SK-N-SH (cell line): ENCODE data around the gene PLXNA4. TPM values are rescaled to one million over a fixed set of nuclear protein-coding genes. Genes with fewer than 3 reads are reported as not detected.

ENCODE experiments used
- CTCF ChIA-PET: fragments of 300-600, 350-600 bp; formaldehyde crosslinking; extraction: SDS; loops from one replicate; lab custom pipeline; 2021; lab: Yijun Ruan, JAX
- POLR2A ChIA-PET: fragments of 350-600 bp; sonication (Branson Sonifier 250); formaldehyde crosslinking; extraction: SDS; loops from one replicate; lab custom pipeline; 2020; ENCODE audit warnings: antibody characterized with exemption, inconsistent platforms; lab: Yijun Ruan, JAX
- DNase-seq: peaks from one replicate; pipeline ENCODE4 v3.0.0; 2012
- H2AFZ ChIP-seq: fragments of 200-600 bp; sonication (generic); 2 replicates; pipeline ENCODE4 v1.8.1; 2016; ENCODE audit warnings: antibody characterized with exemption, mild to moderate bottlenecking, low read depth
- H3F3A ChIP-seq: fragments of 200-600 bp; sonication (generic); replicated peaks from 2 replicates; pipeline ENCODE3; 2016; ENCODE audit warnings: antibody characterized with exemption, mild to moderate bottlenecking; ENCODE audit not compliant: insufficient read depth
- H3K27ac ChIP-seq, 2 experiments: fragments of 200-500 bp in 1 of 2; fragments of 200-600 bp in 1 of 2; sonication (Bioruptor generic) in 1 of 2; sonication (generic), shearing (Covaris generic) in 1 of 2; 2 replicates each; pipeline versions ENCODE4 v1.5.1 to v1.6.1; 2014 to 2016; ENCODE audit warnings: low read depth in 2 of 2, inconsistent platforms in 1 of 2, low read length in 1 of 2, mild to moderate bottlenecking in 1 of 2, mixed read lengths in 1 of 2
- H3K27me3 ChIP-seq: fragments of 200-600 bp; sonication (generic), shearing (Covaris generic); 2 replicates; pipeline ENCODE4 v1.6.1; 2016; ENCODE audit warnings: mixed run types; ENCODE audit not compliant: insufficient read depth
- H3K36me3 ChIP-seq, 2 experiments: fragments of 200-500 bp in 1 of 2; fragments of 200-600 bp in 1 of 2; sonication (Bioruptor generic) in 1 of 2; sonication (generic) in 1 of 2; replicated peaks in 1 of 2; 2 replicates each; pipeline versions ENCODE3 to v1.5.1; 2014 to 2016; ENCODE audit warnings: low read length in 1 of 2, mild to moderate bottlenecking in 1 of 2; ENCODE audit not compliant: insufficient read depth in 2 of 2, control insufficient read depth in 1 of 2
- H3K4me1 ChIP-seq, 2 experiments: fragments of 200-500 bp in 1 of 2; fragments of 200-600 bp in 1 of 2; sonication (Bioruptor generic) in 1 of 2; sonication (generic), shearing (Covaris generic) in 1 of 2; 2 replicates each; pipeline versions ENCODE4 v1.5.1 to v1.6.1; 2014 to 2016; ENCODE audit warnings: low read depth in 1 of 2, low read length in 1 of 2, mixed run types in 1 of 2; ENCODE audit not compliant: insufficient read depth in 2 of 2, control insufficient read depth in 1 of 2
- H3K4me2 ChIP-seq: fragments of 200-600 bp; sonication (generic), shearing (Covaris generic); 2 replicates; pipeline ENCODE4 v1.6.1; 2017; ENCODE audit warnings: mixed run types
- H3K4me3 ChIP-seq, 2 experiments: fragments of 200-500 bp in 1 of 2; fragments of 200-600 bp in 1 of 2; sonication (Bioruptor generic) in 1 of 2; sonication (generic), shearing (Covaris generic) in 1 of 2; 2 replicates each; pipeline versions ENCODE4 v1.5.1 to v1.8.1; 2014 to 2016; ENCODE audit warnings: low read depth in 2 of 2, inconsistent platforms in 1 of 2, low read length in 1 of 2, mild to moderate bottlenecking in 1 of 2, mixed read lengths in 1 of 2, moderate library complexity in 1 of 2
- H3K79me2 ChIP-seq: fragments of 200-600 bp; sonication (generic); 2 replicates; pipeline ENCODE4 v1.8.1; 2017; ENCODE audit warnings: mild to moderate bottlenecking; ENCODE audit not compliant: insufficient read depth
- H3K9ac ChIP-seq: fragments of 200-600 bp; sonication (generic); 2 replicates; pipeline ENCODE4 v1.6.1; 2017; ENCODE audit warnings: mixed run types
- H3K9me2 ChIP-seq: fragments of 200-600 bp; sonication (generic); 2 replicates; pipeline ENCODE4 v1.6.1; 2017; ENCODE audit warnings: mixed run types
- H3K9me3 ChIP-seq: fragments of 200-600 bp; sonication (generic); 2 replicates; pipeline ENCODE4 v1.6.1; 2017; ENCODE audit warnings: mixed run types, mild to moderate bottlenecking, moderate library complexity
- H4K20me1 ChIP-seq: fragments of 200-600 bp; sonication (generic); 2 replicates; pipeline ENCODE4 v1.6.1; 2017; ENCODE audit warnings: mild to moderate bottlenecking, mixed run types; ENCODE audit not compliant: insufficient read depth
- EZH2phosphoT487 ChIP-seq: fragments of 200-600 bp; sonication (generic); IDR thresholded peaks from 2 replicates; pipeline ENCODE4 v1.6.1; 2017; ENCODE audit warnings: low read depth, mixed run types, mild to moderate bottlenecking, antibody characterized with exemption, moderate library complexity, borderline replicate concordance
- FOSL2 ChIP-seq: IDR thresholded peaks from 2 replicates; pipeline ENCODE4 v1.4.0; 2012; ENCODE audit warnings: low read depth, mild to moderate bottlenecking, moderate library complexity, borderline replicate concordance
- MAX ChIP-seq: IDR thresholded peaks from 2 replicates; pipeline ENCODE4 v1.4.0; 2012; ENCODE audit warnings: low read depth
- MEF2A ChIP-seq: IDR thresholded peaks from 2 replicates; pipeline ENCODE4 v1.4.0; 2012; ENCODE audit warnings: low read depth, borderline replicate concordance
- NFIC ChIP-seq: IDR thresholded peaks from 2 replicates; pipeline ENCODE4 v1.4.0; 2012; ENCODE audit warnings: borderline replicate concordance
- RCOR1 ChIP-seq: fragments of 150-350 bp; IDR thresholded peaks from 2 replicates; pipeline ENCODE4 v1.6.1; 2017; ENCODE audit warnings: antibody characterized with exemption, low read length
- RFX5 ChIP-seq: IDR thresholded peaks from 2 replicates; pipeline ENCODE4 v1.6.1; 2012; ENCODE audit warnings: mild to moderate bottlenecking, improper control_type of control experiment, low read length
- SMC3 ChIP-seq: IDR thresholded peaks from 2 replicates; pipeline ENCODE4 v1.6.1; 2012; ENCODE audit warnings: low read depth, low read length, improper control_type of control experiment
- TAF1 ChIP-seq: IDR thresholded peaks from 2 replicates; pipeline ENCODE4 v1.6.1; 2012; ENCODE audit warnings: low read depth, mild to moderate bottlenecking, low read length, moderate library complexity, borderline replicate concordance
- TEAD4 ChIP-seq: IDR thresholded peaks from 2 replicates; pipeline ENCODE4 v1.4.0; 2012; ENCODE audit warnings: mild to moderate bottlenecking, borderline replicate concordance; ENCODE audit not compliant: insufficient read depth
- WGBS: methylation state at CpG from one replicate; pipeline ENCODE4 v1.1.6; 2017; ENCODE audit warnings: low lambda C conversion rate; 5-methylcytosine and 5-hydroxymethylcytosine counted together
- polyA plus RNA-seq, 3 experiments: library from polyadenylated mRNA; depleted of rRNA; stranded (reverse); fragments of >200 nt; gene quantifications; 2 replicates each; pipeline ENCODE4 v1.2.3, GENCODE V29; 2012
- TF ChIP-seq, protein P1 (sequence below): IDR thresholded peaks from 2 replicates; pipeline ENCODE4 v1.4.0; 2012; ENCODE audit warnings: low read depth, borderline replicate concordance
- TF ChIP-seq, protein P2 (sequence below): fragments of 150-350 bp; IDR thresholded peaks from 2 replicates; pipeline ENCODE4 v1.6.1; 2017; ENCODE audit warnings: antibody characterized with exemption, low read length, low read depth, borderline replicate concordance
- TF ChIP-seq, protein P3 (sequence below): IDR thresholded peaks from 2 replicates; pipeline ENCODE4 v1.4.0; 2012; ENCODE audit warnings: low read depth, borderline replicate concordance

PLXNA4 gene
- polyA plus RNA-seq, 1 of the 3 experiments (the other 2 are of a cell fraction): 2.4 TPM

DNA sequence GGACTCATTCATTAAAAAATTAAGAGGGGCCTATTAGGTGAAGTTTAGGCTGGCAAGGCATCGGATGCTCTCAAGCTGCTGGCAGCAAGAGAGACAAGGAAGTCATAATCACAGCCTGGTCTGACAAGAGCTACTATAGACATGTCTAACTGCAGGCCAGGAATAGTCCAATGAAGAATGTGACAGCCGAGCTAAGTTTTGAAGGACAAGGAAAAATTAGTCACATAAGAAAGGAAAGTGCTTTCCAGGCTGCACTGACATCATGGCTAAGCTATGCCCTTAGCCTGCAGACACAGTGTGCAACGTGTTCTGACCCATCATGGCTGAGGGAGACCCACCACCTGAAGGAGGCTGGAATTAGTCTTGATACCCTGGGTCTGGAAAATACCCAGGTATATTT is 281.1 kb downstream of the PLXNA4 start:
- no peaks in the 10 kb centered on the region for H3K27me3 ChIP-seq
- DNase-seq: no peak
- H2AFZ ChIP-seq: no peak overlapping the region
- H3K4me1 ChIP-seq: peaks cover 14 to 16% of the 10 kb centered on the region in 2 experiments; a peak in 2 of 4 replicates
- no peaks in the 10 kb centered on the region for H3K79me2 ChIP-seq
- peaks cover 20% of the 10 kb centered on the region for H3F3A ChIP-seq
- no peak overlapping the region for H3K4me2 ChIP-seq
- no peaks in the 10 kb centered on the region for H3K36me3 ChIP-seq
- TF ChIP-seq, protein P1, sequence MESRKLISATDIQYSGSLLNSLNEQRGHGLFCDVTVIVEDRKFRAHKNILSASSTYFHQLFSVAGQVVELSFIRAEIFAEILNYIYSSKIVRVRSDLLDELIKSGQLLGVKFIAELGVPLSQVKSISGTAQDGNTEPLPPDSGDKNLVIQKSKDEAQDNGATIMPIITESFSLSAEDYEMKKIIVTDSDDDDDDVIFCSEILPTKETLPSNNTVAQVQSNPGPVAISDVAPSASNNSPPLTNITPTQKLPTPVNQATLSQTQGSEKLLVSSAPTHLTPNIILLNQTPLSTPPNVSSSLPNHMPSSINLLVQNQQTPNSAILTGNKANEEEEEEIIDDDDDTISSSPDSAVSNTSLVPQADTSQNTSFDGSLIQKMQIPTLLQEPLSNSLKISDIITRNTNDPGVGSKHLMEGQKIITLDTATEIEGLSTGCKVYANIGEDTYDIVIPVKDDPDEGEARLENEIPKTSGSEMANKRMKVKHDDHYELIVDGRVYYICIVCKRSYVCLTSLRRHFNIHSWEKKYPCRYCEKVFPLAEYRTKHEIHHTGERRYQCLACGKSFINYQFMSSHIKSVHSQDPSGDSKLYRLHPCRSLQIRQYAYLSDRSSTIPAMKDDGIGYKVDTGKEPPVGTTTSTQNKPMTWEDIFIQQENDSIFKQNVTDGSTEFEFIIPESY: no peak
- TF ChIP-seq RFX5: no peak
- ChIA-PET CTCF (interaction anchor here (1.1 to 3.0 kb wide), 3 partner anchors 23 to 262 kb away, joined by 3 to 16 read pairs (median 3); no protein-coding TSS in a partner anchor), POLR2A (no interaction called here)
- H4K20me1 ChIP-seq: no peaks in the 10 kb centered on the region
- H3K9ac ChIP-seq: no peak overlapping the region
- H3K9me3 ChIP-seq: no peaks in the 10 kb centered on the region
- no peaks in the 10 kb centered on the region for H3K9me2 ChIP-seq
- H3K27ac ChIP-seq: no peak overlapping the region
- WGBS: 51% methylated on average over 3 of the region's 3 CpGs
- H3K4me3 ChIP-seq: no peak overlapping the region

GRCh38 chr7:132292803-132293202 is 283.5 kb downstream of the PLXNA4 start:
- Histone ChIP-seq H2AFZ (peak overlapping the region; percentile 10; the same call in 1 of the 2 replicates), H3K4me1 (peaks cover 14 to 16% of the 10 kb centered on the region in 2 experiments; a peak in 2 of 4 replicates), H3K79me2 (no peaks in the 10 kb centered on the region), H3K36me3 (no peaks in the 10 kb centered on the region), H3K4me3 (no peak overlapping the region), H3K9me2 (no peaks in the 10 kb centered on the region), H3K9ac (no peak overlapping the region), H3K9me3 (no peaks in the 10 kb centered on the region), H3K27ac (peak overlapping the region in 1 of 2 experiments; percentile 5; a peak in 2 of 4 replicates), H4K20me1 (no peaks in the 10 kb centered on the region), H3K27me3 (no peaks in the 10 kb centered on the region), H3K4me2 (peak overlapping the region; percentile 20; the same call in 1 of the 2 replicates), H3F3A (peaks cover 14% of the 10 kb centered on the region)
- POLR2A ChIA-PET: no interaction called here
- 37% methylated on average over 4 of the region's 4 CpGs for WGBS
- DNase-seq: no peak
- peak; percentile 28; the same call in 1 of the 2 replicates for TF ChIP-seq FOSL2
- TF ChIP-seq RCOR1: no peak
- TF ChIP-seq NFIC: peak; percentile 89
- CTCF ChIA-PET: interaction anchor here (1.0 to 1.9 kb wide), 4 partner anchors 11 to 348 kb away, joined by 3 to 7 read pairs (median 4); no protein-coding TSS in a partner anchor

DNA sequence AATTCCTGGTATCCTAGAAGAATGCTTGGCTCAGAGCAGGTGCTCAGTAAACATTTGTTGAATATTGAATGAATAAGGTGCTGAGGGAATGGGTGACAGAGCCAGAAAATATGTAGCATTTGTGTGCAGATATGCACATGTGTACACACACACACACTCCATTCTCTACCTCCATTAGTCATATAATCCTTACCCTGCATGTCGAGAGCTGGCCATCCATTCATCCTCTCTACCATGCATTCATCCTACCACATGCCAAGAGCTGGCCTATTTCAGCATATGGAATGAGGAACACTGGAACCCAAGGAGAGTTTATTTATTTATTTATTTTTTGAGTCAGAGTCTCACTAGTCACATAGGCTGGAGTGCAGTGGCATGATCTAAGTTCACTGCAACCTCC is 284.8 kb downstream of the PLXNA4 start:
- H3K9ac ChIP-seq: no peak overlapping the region
- H3K9me2 ChIP-seq: no peaks in the 10 kb centered on the region
- H3F3A ChIP-seq: peaks cover 14% of the 10 kb centered on the region
- POLR2A ChIA-PET: no interaction called here
- CTCF ChIA-PET: interaction anchor here (0.9 to 1.3 kb wide), 2 partner anchors 19 to 29 kb away, joined by 3 to 4 read pairs; no protein-coding TSS in a partner anchor
- no peaks in the 10 kb centered on the region for H3K36me3 ChIP-seq
- H3K4me2 ChIP-seq: no peak overlapping the region
- H3K4me1 ChIP-seq: peaks cover 14 to 16% of the 10 kb centered on the region in 2 experiments; a peak in 2 of 4 replicates
- no peaks in the 10 kb centered on the region for H3K79me2 ChIP-seq
- 75% methylated on average over 1 of the region's 1 CpG for WGBS
- no peak overlapping the region for H2AFZ ChIP-seq
- no peak for DNase-seq
- H3K27ac ChIP-seq: no peak overlapping the region
- no peaks in the 10 kb centered on the region for H3K27me3 ChIP-seq
- no peaks in the 10 kb centered on the region for H4K20me1 ChIP-seq
- no peak overlapping the region for H3K4me3 ChIP-seq
- TF ChIP-seq, protein P2, sequence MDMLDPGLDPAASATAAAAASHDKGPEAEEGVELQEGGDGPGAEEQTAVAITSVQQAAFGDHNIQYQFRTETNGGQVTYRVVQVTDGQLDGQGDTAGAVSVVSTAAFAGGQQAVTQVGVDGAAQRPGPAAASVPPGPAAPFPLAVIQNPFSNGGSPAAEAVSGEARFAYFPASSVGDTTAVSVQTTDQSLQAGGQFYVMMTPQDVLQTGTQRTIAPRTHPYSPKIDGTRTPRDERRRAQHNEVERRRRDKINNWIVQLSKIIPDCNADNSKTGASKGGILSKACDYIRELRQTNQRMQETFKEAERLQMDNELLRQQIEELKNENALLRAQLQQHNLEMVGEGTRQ: no peak
- TF ChIP-seq MAX (no peak), TAF1 (no peak), TEAD4 (no peak), FOSL2 (no peak), MEF2A (no peak), SMC3 (no peak), EZH2phosphoT487 (no peak)
- TF ChIP-seq, protein P3, sequence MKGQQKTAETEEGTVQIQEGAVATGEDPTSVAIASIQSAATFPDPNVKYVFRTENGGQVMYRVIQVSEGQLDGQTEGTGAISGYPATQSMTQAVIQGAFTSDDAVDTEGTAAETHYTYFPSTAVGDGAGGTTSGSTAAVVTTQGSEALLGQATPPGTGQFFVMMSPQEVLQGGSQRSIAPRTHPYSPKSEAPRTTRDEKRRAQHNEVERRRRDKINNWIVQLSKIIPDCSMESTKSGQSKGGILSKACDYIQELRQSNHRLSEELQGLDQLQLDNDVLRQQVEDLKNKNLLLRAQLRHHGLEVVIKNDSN: no peak
- no peaks in the 10 kb centered on the region for H3K9me3 ChIP-seq
